SKM-1 (cell line): Measurements from ENCODE around the gene RUNX3.

Experiments used
- DNase-seq: peaks from one replicate; lab custom pipeline; 2025; ENCODE audit not compliant: unreplicated experiment; lab: John Stamatoyannopoulos, UW

Gene RUNX3

DNA sequence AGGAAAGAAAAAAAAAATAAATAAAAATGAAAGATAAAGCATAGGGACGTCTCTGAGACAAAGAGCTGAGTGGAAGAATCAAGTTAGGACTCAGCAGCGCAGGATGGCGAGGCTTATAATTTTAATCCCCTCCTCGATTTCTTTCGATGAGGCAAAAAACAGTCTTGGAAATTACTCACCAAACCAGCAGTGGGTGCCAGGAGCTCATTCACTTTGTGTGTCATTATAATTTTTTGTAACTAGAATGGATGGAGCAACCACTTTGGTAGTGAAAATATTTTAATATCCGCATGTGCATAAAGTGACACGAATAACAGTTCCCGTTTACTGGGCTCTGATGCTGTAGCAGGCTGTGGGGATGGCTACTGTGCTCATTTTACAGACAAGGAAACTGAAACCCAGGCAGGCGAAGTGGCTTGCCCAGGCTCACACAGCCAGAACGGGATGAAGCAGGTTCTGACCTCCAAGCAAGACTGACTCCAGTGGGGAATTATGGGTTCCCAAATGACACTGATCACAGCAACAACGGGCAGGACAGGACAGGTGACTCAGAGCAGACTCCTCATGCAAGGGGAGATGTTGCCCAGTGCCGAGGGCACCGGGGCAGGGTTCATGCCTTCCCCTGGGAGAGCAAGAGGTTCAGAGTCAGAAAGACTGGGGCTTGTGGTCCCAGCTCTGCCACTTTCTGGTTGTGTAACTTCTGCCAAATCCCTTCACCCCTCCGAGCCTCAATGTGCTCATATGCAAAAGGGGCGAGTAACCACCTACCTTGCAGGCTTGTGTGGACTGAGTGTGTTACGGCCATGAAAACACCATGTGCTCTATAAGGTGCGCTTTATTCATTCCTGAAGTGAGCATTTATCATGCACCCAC lies 63.6 kb downstream of the RUNX3 start:
- no peak for DNase-seq

DNA sequence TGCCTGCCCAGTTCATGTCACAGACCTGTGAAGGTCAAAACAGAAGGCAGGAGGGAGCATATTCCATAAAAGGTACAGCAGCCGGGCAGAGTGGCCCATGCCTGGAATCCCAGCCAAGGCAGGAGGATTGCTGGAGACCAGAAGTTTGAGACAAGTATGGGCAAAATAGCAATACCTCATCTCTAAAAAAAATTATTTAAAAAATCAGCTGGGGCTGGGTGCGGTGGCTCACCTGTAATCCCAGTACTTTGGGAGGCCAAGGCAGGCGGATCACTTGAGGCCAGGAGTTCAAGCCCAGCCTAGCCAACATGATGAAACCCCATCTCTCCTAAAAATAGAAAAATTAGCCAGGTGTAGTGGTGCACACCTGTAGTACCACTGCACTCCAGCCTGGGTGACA lies 64.5 kb downstream of the RUNX3 start:
- DNase-seq, result no peak

DNA sequence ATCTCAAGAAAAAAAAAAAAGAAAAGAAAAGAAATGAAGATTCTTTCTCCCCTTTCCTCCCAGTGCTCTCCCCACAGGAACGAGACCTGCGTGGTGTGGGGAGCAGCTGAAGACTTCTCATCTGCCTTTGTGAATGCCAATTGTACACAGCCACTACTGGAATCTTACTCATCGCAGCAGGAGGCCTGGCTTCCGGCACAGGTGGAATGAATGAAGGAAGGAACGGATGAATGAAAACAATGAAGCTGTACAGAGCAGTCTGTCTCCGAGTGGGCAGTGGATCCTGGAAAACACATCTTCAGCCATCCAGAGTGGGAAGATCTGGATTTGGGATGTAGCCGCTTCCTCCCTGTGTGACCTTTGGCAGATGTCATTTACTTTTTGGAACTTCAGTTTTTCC lies 64.9 kb downstream of the RUNX3 start:
- DNase-seq, result no peak

DNA sequence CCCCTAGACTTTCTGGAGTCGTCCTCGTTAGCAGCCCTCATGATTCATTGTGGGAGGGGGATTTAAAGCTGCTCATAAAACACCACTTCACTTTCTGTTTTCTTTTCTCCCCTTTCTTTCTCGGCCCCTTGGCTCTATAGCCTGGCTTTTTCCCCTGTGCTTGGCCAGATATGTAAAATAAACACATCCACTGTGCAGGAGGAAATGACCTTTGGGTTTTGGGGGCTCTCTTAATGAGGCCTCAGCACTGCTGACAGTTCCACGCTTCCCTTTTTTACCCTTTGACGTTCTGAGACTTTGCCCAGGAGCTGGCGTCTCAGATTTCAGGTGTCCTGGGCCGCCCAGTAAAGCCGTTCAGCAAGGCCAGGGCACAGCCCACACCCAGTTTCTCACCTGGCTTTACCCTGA lies 65.7 kb downstream of the RUNX3 start:
- no peak for DNase-seq

GRCh38 chr1:24862775-24863483 lies 67.1 kb downstream of the RUNX3 start:
- DNase-seq, result no peak

- DNase-seq, result no peak
These were observed 68.0 kb downstream of the RUNX3 start for GRCh38 chr1:24861821-24862727.

- DNase-seq, result no peak
These were observed 69.2 kb downstream of the RUNX3 start for GRCh38 chr1:24860841-24861240.

GRCh38 chr1:24859063-24860010 lies 70.7 kb downstream of the RUNX3 start:
- no peak for DNase-seq

GRCh38 chr1:24858277-24858676 lies 71.8 kb downstream of the RUNX3 start:
- no peak for DNase-seq

DNA sequence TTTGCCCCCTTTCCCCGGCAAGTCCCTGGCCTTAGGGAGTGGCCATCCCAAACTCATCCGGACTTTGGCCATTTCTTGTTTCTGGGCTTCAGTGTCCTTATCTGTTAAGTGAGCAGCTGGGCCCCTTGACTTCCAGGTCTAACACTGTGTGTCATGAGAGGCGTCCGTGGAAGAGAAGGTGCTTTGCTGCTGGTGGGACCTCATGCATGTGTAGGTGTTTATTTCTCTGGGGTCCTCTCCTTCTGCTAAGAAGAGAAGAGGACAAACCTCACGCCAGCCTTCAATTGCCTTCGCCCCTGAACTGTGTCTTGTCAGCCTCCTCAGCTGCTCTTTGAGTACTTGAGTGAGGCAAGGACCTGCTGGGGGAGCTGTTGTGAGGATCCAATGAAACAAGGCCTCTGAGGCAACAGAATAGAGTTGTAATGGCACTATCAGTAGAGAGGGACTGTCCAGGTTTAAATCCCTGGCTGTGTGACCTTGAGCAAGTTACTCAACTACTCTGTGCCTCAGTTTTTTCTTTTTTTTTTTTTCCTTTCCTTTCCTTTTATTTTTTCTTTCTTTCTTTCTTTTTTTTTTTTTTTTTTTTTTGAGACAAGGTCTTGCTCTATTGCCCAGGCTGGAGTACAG lies 72.5 kb downstream of the RUNX3 start:
- no peak for DNase-seq

DNA sequence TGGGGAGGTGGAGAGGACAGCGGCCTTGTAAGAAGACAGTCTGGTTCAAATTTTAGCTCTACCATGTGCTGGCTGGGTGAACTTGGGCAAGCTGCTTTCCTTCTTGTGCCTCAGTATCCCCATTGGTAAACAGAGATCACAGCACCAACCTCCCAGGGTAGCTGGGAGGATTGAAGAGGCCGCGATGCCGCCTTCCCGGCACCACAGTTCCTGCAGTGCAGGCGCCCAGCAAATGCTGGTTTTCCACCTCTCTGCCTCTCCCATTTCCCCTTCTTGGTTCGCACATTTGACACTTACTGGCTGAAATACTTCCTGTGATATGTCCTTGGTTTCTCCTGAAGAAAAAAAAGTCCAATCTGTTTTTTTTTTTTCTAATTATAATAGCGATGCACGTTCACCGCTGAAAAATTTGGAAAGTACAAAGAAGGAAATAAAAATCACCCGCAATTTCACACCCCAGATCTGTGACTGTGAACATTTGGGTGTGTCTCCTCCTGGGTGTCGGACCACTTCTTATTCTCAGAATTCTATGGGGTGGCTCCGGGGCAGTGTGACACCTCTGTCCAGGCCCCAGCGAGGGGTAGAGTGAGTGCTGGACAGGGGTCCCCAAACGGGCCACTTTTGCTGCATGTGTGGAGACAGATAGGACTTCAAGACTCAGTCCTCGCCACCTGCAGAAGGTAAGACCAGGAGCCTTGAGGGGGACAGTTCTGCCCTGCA lies 73.1 kb downstream of the RUNX3 start:
- DNase-seq, result no peak

- no peak for DNase-seq
These were observed 74.6 kb downstream of the RUNX3 start for GRCh38 chr1:24855474-24855873.

DNA sequence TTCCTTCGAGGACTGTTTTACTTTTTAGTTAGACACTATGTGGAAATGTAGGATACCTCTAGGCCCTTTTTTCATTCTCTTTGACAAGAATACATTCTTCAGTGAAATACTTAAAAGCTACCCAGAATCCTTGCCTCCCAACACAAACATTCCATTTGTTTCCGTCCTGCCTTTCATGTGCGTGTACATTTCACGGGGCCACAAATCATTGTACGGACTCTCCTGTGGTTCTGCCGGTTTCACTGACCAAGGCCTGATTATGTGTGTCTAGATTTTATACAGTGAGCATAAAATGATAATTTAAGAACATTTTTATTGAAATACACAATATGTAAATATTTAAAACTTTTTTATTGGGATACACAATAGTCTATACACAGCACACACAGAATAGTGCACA lies 76.4 kb downstream of the RUNX3 start:
- DNase-seq, result no peak

- no peak for DNase-seq
These were observed 79.7 kb downstream of the RUNX3 start for GRCh38 chr1:24850328-24850920.

DNA sequence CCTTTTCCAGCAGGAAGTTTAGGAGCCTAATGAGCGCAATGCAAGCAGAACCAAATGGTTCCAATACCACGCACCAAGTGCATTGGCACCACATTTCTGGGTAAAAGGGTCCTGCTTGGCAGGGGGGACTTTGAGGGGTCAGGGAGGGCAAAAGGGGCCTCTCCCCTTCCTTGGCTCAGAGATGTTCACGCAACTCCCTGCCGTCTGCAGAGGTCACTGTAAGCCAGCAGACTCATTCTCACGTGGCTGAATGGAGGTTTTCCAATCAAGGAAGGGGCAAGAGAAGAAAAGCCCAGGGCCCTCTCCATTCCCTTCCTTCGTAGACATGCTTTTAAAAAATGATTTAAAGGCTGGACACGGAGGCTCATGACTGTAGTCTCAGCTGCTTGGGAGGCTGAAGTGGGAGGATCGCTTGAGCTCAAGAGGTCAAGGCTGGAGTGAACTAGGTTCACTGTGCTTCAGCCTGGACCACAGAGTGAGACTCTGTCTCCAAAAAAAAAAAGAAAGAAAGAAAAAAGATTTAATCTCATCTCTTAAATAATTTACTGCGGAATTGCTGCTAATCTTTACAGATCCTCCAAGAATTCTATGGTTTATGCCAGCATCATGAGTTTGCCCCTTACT lies 80.3 kb downstream of the RUNX3 start:
- DNase-seq, result no peak
